GM21526 (cell line): ENCODE measurements around the gene SEMG1.

ENCODE experiments used
- ATAC-seq: cut with Tn5 transposase; IDR thresholded peaks from one replicate; pipeline ENCODE4 v1.9.1; 2021; ENCODE audit warnings: moderate library complexity; ENCODE audit not compliant: unreplicated experiment, low FRiP score

SEMG1 gene, protein sequence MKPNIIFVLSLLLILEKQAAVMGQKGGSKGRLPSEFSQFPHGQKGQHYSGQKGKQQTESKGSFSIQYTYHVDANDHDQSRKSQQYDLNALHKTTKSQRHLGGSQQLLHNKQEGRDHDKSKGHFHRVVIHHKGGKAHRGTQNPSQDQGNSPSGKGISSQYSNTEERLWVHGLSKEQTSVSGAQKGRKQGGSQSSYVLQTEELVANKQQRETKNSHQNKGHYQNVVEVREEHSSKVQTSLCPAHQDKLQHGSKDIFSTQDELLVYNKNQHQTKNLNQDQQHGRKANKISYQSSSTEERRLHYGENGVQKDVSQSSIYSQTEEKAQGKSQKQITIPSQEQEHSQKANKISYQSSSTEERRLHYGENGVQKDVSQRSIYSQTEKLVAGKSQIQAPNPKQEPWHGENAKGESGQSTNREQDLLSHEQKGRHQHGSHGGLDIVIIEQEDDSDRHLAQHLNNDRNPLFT

DNA sequence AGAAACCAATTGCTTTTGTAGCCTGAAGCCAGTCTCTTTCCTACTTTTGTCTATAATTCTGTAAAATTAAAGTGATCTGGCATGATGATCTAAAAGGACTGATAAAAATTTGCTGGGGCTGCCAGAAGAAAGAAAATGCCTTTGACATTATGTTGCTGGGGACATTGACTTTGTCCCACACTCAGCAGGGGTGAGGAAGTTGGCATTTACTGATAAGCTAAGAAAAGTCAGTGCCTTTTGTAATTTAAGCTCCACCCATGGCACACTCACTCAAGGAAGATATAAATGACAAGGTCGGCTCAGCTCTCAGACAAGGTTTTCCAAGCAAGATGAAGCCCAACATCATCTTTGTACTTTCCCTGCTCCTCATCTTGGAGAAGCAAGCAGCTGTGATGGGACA, at the start of gene SEMG1:
SEMG1 (plus strand) TSS at position 309 of the 400 bp plus-strand sequence; CDS start at position 330, 21 bp downstream.
- ATAC-seq, result no peak

DNA sequence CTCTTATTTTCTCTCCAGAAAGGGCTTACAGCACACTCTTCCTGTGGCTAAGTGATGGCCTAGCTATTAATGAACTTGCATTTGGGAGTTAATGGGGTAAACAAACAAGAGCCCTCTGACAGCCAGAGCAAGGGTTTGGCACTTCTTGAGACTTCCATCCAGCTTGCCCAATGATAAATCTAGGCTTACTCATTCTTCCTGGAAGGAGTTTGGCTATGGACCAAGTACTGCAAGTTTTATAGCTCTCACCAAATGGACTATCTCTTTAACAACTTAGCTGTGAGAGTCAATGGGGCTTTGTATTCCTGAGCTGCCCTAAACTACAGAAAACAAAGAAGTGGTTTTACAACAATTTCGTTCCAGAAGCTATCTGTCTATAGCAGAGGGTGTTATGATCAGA, 48.9 kb upstream of the SEMG1 start:
- no peak for ATAC-seq

DNA sequence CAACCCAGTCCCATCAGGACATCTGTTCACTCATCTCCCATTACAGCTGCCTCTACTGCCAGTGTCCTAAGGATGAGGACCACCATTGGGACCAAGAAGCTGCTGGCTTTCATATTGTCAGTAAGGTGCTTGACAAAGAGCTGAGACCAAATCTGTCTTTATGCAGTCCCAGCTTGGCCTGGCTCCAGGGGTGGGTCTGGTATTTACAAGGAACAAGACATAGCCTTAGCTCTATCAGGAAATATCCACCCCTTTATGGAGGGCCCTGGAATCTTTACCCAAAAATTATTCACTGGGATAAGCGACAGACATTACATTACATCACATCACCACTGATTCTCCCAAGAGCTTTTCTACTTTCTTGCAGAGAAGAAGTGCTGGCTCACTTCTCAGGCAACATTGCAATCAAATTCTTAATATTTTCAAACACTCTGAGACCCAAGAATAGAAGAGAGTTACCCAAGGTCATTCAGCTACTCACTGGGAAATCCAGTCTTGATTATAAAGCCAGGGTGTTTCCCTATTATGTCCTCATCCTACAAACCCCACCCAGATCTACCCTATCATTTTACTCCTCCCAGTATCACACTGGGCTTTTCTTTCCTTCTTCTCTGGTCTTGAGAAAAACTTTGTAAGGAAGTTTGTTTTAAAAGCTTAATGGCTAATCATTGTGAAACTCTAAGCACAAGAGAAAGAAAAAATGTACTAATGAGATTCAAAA, 43.6 kb upstream of the SEMG1 start:
- no peak for ATAC-seq

DNA sequence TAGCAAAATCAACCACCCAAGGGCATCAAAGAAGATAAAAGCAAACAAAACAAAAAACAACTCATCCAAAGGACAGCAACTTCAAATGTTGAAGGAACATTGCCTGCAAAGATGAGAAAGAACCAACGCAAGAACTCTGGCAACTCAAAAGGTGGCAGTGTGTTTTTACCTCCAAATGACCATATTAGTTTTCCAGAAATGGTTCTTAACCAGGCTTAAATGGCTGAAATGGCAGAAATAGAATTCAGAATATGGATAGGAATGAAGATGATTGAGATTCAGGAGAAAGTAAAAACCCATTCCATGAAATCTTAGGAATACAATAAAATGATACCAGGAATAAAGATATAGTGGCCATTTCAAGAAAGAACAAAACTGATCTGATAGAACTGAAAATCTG, 41.9 kb upstream of the SEMG1 start:
- no peak for ATAC-seq

DNA sequence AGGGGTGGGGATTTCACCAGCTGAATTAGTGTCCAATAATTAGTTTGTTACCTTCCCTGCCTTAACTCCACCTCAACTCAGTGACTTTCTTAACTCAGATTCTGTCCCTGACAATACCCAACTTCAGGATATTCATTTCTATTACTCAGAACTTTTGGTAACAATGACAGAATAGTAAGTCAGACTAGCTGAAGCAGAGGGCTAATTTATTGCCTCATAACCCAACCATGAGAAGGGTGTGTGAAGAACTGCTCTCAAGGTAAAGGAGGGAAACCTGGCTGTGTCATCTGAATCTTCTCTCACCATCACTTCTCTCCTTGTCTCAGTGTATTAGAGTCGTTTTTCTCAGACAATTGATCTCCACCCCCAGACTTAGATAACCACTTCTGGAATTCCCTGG, 33.3 kb upstream of the SEMG1 start:
- no peak for ATAC-seq

DNA sequence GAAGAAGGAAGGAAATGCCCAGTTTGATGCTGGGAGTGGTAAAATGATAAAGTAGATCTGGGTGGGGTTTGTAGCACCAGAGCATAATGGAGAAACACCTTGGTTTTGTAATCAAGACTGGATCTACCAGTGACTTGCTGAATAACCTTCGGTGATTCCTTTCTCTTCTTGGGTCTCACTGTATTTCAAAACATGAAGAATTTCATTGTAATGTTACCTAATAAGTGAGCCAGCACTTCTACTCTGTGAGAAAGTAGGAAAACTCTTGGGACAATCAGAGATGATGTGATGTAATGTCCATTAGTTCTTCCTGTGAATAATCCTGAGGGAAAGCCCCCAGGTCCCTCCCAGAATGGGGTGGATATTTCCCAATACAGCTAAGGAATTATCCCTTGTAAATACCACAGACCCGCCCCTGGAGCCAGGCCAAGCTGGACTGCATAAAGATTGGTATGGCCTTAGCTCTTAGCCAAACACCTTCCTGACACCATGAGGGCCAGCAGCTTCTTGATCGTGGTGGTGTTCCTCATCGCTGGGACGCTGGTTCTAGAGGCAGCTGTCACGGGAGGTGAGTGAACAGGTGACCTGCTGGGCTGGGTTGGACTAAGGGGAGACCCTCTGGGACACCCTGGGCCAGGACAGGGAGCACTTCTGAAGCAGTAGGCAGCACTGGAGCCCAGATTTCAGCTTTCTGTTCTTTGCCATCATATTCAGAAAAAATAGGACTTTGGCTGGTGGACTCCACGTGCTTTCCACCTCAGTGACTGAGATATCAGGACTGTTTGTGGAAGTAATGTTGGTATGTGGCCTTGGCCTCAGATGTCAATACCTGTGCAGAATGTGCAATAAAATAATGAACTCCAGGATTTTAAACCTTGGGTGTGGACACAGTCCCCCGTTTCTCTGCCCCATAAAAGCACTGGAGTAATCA, 32.1 kb upstream of the SEMG1 start, which contains the start of gene PI3:
PI3 (plus strand) TSS at position 469 of the 931 bp plus-strand sequence; CDS start at position 490, 21 bp downstream.
- ATAC-seq, result no peak

DNA sequence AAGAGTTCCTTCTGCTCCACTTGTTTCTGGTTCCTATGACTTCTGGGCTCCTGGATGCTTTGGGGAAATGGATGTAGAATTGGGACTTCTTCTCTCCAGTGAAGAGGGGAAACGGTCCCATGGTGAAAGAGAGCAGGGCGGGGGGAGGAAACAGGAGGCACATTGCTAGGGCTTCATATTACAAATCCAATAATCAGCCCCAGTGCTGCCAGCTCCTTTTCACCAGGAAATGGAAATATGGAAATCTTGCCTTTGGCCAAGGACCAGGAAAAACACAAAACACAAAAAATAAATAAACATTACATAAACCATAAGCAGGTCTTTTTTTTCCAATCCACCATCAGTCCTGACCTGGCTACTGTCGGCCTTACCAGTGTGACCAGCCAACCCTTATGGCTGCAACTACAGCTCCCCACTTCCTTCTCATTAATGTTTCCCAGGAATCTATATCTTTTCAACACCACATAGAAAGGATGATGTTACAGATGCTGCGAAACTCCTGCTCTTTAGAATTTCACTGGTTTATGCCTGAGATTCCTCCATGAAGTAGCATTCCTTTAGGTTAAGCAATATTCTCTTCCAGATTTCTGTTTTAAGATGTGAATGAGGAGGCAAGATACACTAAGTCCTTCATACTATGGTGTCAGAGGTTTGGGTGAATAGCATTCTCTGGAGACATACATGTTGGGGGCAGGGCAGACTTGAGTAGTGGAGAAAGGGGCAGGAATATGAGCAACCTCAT, 30.1 kb upstream of the SEMG1 start:
- no peak for ATAC-seq

DNA sequence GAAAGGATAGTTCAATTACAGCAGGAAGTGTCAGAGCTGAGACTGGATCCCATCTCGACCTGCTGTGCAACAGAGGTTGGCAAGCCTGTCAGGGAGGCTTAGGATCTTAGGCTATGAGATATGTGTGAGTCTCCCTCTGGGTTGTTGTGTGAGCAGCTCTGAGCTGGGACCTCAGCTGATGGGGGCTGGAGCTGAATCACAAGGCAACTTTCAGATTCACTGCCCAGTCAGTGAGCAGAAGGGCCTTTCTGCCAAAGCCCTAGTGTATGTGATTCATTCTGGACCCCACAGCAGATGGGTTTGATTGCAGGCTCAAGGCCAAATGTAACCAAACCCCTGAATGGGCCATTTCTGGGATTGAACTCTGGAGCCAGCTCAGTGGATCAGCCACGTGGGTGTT, 27.7 kb upstream of the SEMG1 start:
- ATAC-seq, result no peak

DNA sequence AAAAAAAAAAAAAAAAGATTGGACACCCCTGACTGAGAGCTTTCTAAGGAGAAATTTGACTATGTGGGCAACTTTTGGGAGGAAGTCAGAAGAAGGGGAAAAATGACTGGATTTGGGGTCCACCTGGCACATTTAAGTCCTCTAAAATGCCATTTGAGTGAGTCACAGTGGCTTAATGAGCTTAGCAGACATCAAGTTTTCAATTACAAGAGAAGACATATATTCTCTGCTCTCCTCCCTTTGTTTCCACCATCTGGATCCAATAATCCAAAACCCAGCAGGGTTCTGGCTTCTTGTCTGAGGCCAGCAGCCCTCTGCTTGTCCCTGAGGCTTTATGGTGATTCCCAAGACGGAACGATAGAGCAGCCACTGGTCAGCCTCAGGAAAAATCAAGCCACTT, 25.2 kb upstream of the SEMG1 start:
- ATAC-seq, result no peak

DNA sequence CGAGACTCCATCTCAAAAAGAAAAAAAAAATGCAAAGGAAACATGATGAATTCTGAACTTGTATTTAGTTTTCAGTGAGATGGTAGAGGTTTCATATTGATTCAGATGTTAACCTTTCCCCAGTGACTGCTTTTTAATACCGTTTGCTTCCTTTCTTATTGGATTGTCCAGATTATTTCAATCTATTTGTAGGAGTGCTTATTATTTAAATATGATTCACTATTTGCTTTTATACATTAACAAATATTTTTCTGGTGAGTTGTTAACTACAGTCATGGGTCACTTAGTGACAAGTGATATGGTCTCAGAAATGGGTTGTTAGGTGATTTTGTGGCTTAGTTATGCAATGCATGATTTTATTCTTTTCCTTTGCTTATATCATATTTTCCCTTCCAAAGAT, 23.7 kb upstream of the SEMG1 start:
- ATAC-seq, result no peak

DNA sequence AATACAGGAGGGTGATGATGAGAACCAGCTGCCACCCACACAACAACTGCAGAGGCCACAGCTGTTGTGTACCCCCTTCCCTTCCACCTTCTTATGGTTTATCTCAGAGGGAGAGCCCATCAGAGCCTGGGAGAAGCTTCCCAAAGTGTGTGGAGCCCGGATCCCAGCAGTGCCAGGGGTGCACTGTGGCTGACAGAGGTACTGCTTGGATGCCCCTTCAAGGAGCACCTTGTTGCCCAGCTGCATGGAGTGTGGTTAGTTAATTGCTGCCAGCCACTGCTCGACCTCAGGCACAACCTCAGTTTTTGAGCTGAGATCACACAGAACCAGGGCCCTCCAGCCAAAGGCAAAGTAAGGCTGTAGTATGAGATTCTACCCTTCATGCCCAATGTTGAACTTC, 19.1 kb upstream of the SEMG1 start:
- no peak for ATAC-seq

DNA sequence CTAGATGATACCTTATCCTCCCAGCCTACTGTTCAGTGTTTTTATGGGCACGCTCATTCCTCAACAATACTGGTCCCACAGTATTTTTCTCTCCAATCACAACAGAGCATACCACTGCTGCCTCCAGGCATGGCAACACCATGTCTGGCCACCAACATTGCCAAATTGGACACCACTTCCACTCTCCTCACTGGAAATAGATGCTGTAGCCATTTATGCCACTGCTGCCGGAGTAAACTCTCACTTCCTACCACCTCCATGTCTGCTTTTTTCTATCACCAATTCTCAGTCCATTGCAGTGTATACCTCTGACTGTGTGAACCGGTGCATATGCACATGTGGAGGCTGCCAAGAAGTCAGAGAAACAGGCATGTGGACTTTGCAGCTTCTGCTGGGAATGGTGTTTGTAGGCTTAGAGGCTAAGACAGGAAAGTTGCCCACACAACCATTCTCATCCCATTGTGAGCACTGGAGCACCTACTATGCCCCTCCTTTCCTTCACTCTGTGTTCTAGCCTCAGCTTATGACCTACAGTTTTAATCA, 17.7 kb upstream of the SEMG1 start:
- no peak for ATAC-seq

DNA sequence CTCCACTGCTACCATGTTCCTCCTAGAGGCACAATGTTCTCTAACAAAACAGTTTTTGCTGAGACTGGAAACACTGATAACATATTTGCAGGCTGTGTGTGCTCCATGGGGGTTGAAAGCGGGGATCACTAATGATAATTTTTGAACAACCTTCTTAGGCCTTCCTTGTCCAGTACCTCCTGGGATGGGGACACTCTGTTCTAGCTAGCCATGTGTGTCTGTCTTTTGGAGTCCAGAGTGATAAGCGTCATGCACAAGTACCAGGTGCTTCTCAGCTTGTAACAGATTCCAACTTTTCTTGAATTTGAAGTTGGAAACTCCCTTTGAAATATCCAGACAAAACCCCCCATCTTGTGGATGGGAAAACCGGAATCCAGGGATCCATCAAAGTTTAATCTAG, 17.0 kb upstream of the SEMG1 start:
- no peak for ATAC-seq

DNA sequence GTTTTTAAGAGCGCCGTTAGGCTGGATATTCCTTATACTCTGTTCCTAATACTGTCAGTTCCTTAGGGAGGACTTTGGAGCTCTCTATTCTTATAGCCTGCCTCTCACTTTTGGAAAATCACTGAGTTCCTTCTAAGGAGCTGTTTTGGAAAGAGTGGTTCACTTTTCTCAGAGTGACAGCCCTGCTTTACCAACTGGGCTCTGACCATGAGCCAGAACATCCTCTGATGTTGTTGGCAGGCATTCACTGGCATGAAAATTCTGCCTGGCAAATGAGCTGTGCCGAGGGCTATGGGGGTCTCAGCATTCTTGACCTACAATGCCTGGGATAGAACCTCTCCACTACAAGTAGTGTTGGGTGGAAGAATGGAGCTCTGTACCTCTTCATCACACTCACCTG, 14.9 kb upstream of the SEMG1 start:
- ATAC-seq, result no peak

DNA sequence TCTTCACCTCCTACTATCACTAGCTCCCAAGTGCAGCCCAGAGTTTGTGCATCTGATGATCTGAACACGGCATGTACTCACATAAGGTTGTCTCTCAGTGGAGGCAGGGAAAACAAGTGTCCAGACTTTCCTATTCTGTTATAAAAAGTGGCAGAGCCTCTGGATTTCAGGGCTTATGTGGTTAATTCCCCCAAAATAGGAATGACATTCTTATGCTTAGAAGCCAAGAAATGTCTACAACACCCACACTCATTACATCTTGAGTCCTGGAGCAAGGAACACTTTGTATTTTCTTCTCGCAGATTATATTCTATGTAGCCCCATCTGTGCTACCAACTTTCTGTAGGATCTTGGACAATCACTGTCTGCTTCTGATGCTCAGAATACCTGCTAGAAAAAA, 13.5 kb upstream of the SEMG1 start:
- ATAC-seq, result no peak

DNA sequence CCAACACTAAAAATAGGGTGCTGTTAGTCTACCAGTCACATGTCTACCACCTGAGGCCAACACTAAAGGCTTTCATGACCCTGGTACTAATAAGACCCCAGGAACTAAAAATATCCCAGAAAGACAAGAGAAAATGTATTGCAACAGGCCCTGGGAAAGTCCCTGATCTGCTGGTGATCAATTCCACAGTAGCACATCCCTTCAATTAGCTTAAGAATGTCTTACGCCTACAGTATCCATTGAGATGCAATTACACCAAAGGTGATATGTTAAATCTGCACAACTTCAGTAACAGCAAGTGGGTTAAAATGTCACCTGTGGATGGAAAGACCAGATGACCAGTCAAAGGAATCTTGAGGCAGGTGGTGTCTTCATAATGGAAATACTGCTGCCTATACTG, 3.1 kb downstream of the SEMG1 start:
- ATAC-seq, result no peak

DNA sequence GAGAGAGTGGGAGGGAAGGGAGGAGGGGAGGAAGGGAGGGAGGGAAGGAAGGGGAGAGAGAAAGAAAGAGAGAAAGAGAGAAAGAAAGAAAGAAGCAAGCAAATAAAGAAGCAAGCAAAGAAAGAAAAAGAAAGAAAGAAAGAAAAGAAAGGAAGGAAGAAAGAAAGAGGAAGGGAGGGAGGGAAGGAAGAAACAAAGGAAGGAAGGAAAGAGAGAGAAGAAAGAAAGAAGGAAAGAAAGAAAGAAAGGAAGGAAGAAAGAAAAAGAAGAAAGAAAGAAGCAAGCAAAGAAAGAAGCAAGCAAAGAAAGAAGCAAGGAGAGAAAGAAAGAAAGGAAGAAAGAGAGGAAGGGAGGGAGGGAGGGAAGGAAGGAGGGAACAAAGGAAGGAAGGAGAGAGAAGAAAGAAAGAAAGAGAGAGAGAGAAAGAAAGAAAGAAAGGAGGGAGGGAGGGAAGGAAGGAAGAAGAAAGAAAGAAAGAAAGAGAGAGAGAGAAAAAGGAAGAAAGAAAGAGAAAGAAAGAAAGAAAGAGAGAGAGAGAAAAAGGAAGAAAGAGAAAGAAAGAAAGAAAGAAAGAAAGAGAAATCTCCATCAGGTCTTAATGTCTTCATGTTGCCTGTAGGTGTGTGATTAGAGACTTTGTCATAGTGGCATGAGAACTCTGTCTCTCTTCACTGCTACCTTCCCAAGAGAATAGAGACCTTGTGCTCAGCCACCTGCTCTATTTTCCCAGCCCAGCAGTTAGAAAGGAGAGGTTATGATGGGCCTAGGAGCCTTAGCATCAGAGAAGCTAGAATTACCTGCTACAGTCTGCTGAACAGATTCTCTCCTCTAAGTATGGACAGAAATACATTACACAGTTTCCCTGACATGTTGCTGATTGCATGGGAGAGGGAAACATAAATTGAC, 5.0 kb downstream of the SEMG1 start:
- ATAC-seq, result no peak

DNA sequence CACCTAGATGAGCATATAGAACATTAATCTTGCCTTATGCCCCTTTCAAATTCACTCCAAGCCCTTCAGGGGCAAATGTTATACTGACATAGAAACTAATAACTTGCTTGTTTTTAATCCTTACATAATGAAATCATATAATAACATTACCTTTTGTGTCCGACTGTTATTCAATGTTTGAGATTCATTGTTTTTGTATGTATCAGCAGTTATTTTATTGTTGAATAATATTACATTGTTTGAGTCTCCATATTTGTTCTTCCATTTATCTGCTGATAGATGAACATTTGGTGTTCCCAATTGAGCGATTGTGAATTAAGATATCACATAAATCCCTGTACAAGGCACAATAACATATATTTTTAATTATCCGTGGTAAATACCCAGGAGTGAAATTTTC, 6.0 kb downstream of the SEMG1 start:
- no peak for ATAC-seq

DNA sequence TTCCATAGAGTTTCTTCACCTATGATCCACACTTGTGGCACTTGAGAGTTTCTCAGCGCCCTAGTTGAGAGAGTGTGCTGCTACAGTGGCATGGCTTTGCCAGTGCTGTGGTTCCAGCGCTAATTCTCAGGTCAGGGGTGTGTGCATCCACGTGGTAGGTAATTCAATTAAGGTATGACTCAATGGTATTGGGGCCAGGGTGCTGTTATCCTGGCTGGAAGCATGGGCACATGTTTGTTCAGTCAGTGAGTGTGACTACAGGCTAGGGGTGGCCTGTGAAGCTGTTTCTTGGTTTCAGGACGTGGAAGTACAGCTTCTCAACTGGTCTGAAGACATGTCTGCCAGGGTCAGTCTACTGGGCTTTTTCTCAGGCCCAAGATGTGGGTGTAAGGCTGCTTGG, 11.3 kb downstream of the SEMG1 start:
- no peak for ATAC-seq
